Subcutaneous abdominal adipose tissue (tissue), 5 donors: Measurements from ENCODE around the gene LENG1.
"Not testable (repeated sequence)": the region's sequence is repeated elsewhere in the genome, so short reads cannot be mapped to it uniquely, and the experiment has no call there.

Source experiments
- H3K27ac ChIP-seq: one replicate; pipeline ENCODE4 v1.7.0; 2013; ENCODE audit warnings: low read depth, mild to moderate bottlenecking, inconsistent platforms, low read length, moderate library complexity
- H3K27me3 ChIP-seq, 5 donors: one replicate each; pipeline ENCODE4 v1.7.0; 2013; ENCODE audit warnings: low read length in 5 of 5, inconsistent platforms in 1 of 5; ENCODE audit not compliant: control insufficient read depth in 5 of 5, insufficient read depth in 4 of 5
- H3K36me3 ChIP-seq, 5 donors: one replicate each; pipeline ENCODE4 v1.7.0; 2013; ENCODE audit warnings: low read length in 5 of 5; ENCODE audit not compliant: control insufficient read depth in 5 of 5, insufficient read depth in 5 of 5
- H3K4me1 ChIP-seq, 5 donors: one replicate each; pipeline ENCODE4 v1.7.0; 2013; ENCODE audit warnings: low read length in 5 of 5, mild to moderate bottlenecking in 3 of 5, moderate library complexity in 1 of 5; ENCODE audit not compliant: control insufficient read depth in 5 of 5, insufficient read depth in 5 of 5
- H3K4me3 ChIP-seq, 5 donors: one replicate each; pipeline ENCODE4 v1.7.0; 2013; ENCODE audit warnings: low read length in 5 of 5, low read depth in 1 of 5
- H3K9ac ChIP-seq, 5 donors: one replicate each; pipeline ENCODE4 v1.7.0; 2013; ENCODE audit warnings: low read length in 5 of 5, mild to moderate bottlenecking in 4 of 5, moderate library complexity in 3 of 5
- H3K9me3 ChIP-seq, 5 donors: one replicate each; pipeline ENCODE4 v1.7.0; 2013; ENCODE audit warnings: low read length in 5 of 5; ENCODE audit not compliant: control insufficient read depth in 5 of 5
- donor health status: healthy.
- donor health status: healthy.
- donor health status: healthy.
- donor health status: healthy.
- donor health status: healthy.

Gene LENG1

GRCh38 chr19:54179921-54180461 is 20.5 kb upstream of the LENG1 start:
- Histone ChIP-seq H3K27me3 (no peaks in the 10 kb centered on the region), H3K9me3 (no peaks in the 10 kb centered on the region), H3K36me3 (peaks cover 0 to 36% (median 10%) of the 10 kb centered on the region in 5 donors), H3K27ac (no peak overlapping the region), H3K4me1 (no peaks in the 10 kb centered on the region), H3K4me3 (no peak overlapping the region), H3K9ac (no peak overlapping the region)

- Histone ChIP-seq H3K27me3 (no peaks in the 10 kb centered on the region), H3K9ac (no peak overlapping the region), H3K4me3 (no peak overlapping the region), H3K4me1 (no peaks in the 10 kb centered on the region), H3K27ac (no peak overlapping the region), H3K9me3 (no peaks in the 10 kb centered on the region), H3K36me3 (peaks cover 0 to 36% (median 10%) of the 10 kb centered on the region in 5 donors)
Observed at GRCh38 chr19:54179262-54179852, 19.8 kb upstream of the LENG1 start.

GRCh38 chr19:54178581-54179261 is 19.2 kb upstream of the LENG1 start:
- H3K9ac ChIP-seq = no peak overlapping the region
- no peak overlapping the region for H3K4me3 ChIP-seq
- H3K4me1 ChIP-seq = no peaks in the 10 kb centered on the region
- peaks cover 0 to 36% (median 10%) of the 10 kb centered on the region in 5 donors for H3K36me3 ChIP-seq
- no peak overlapping the region for H3K27ac ChIP-seq
- no peaks in the 10 kb centered on the region for H3K9me3 ChIP-seq
- H3K27me3 ChIP-seq = peaks cover 0 to 5% (median 4%) of the 10 kb centered on the region in 5 donors

GRCh38 chr19:54173951-54174834 is 14.7 kb upstream of the LENG1 start:
- no peak overlapping the region for H3K9ac ChIP-seq
- H3K27ac ChIP-seq = no peak overlapping the region
- peaks cover 9 to 19% (median 13%) of the 10 kb centered on the region in 5 donors for H3K27me3 ChIP-seq
- no peak overlapping the region for H3K4me3 ChIP-seq
- H3K9me3 ChIP-seq = no peaks in the 10 kb centered on the region
- H3K36me3 ChIP-seq = peaks cover 0 to 11% (median 3%) of the 10 kb centered on the region in 5 donors
- H3K4me1 ChIP-seq = peaks cover 0 to 10% (median 4%) of the 10 kb centered on the region in 5 donors

- Histone ChIP-seq H3K4me3 (no peak overlapping the region), H3K27ac (no peak overlapping the region), H3K4me1 (peaks cover 1 to 12% (median 5%) of the 10 kb centered on the region in 5 donors), H3K9me3 (no peaks in the 10 kb centered on the region), H3K9ac (no peak overlapping the region), H3K36me3 (peaks cover 0 to 6% (median 0%) of the 10 kb centered on the region in 5 donors), H3K27me3 (peaks cover 9 to 19% (median 13%) of the 10 kb centered on the region in 5 donors)
Observed at GRCh38 chr19:54173359-54173699, 13.8 kb upstream of the LENG1 start.

GRCh38 chr19:54172471-54173358 is 13.2 kb upstream of the LENG1 start, which contains the start of gene TMC4:
TSS of gene TMC4 (minus strand) at chr19:54173160. CDS start at chr19:54173117, 43 bp downstream.
- peaks cover 0 to 3% (median 0%) of the 10 kb centered on the region in 5 donors for H3K36me3 ChIP-seq
- no peaks in the 10 kb centered on the region for H3K9me3 ChIP-seq
- H3K27ac ChIP-seq = no peak within 1 kb of the TSS
- H3K27me3 ChIP-seq = peaks cover 9 to 22% (median 13%) of the 10 kb centered on the region in 5 donors
- H3K4me1 ChIP-seq = peaks cover 3 to 15% (median 5%) of the 10 kb centered on the region in 5 donors
- no peak within 1 kb of the TSS for H3K4me3 ChIP-seq
- H3K9ac ChIP-seq = peak within 1 kb of the TSS in 2 of 5 donors; percentile 39 to 77

GRCh38 chr19:54171736-54172431 is 12.4 kb upstream of the LENG1 start:
- Histone ChIP-seq H3K4me1 (peaks cover 3 to 15% (median 5%) of the 10 kb centered on the region in 5 donors), H3K27me3 (peaks cover 9 to 22% (median 16%) of the 10 kb centered on the region in 5 donors)
- H3K4me3 ChIP-seq, H3K27ac ChIP-seq, H3K9ac ChIP-seq, H3K9me3 ChIP-seq, H3K36me3 ChIP-seq: not testable (repeated sequence)

GRCh38 chr19:54169149-54169740 is 9.7 kb upstream of the LENG1 start:
- Histone ChIP-seq H3K9ac (no peak overlapping the region), H3K36me3 (no peaks in the 10 kb centered on the region), H3K27me3 (peaks cover 14 to 27% (median 19%) of the 10 kb centered on the region in 5 donors), H3K9me3 (no peaks in the 10 kb centered on the region), H3K4me1 (peaks cover 3 to 22% (median 9%) of the 10 kb centered on the region in 5 donors), H3K27ac (no peak overlapping the region), H3K4me3 (no peak overlapping the region)
